SK-N-SH (cell line): Measurements from ENCODE around the gene THOC2. TPM values are rescaled to one million over a fixed set of nuclear protein-coding genes. Genes with fewer than 3 reads are reported as not detected.
A peak's percentile ranks its signal among the peaks of the same experiment; 100 is the strongest.
"Not testable (repeated sequence)": the region's sequence is repeated elsewhere in the genome, so short reads cannot be mapped to it uniquely, and the experiment has no call there.

ENCODE experiments used
- CTCF ChIA-PET: fragments of 300-600, 350-600 bp; formaldehyde crosslinking; extraction: SDS; loops from one replicate; lab custom pipeline; 2021; lab: Yijun Ruan, JAX
- POLR2A ChIA-PET: fragments of 350-600 bp; sonication (Branson Sonifier 250); formaldehyde crosslinking; extraction: SDS; loops from one replicate; lab custom pipeline; 2020; ENCODE audit warnings: antibody characterized with exemption, inconsistent platforms; lab: Yijun Ruan, JAX
- DNase-seq: peaks from one replicate; pipeline ENCODE4 v3.0.0; 2012
- H2AFZ ChIP-seq: fragments of 200-600 bp; sonication (generic); 2 replicates; pipeline ENCODE4 v1.8.1; 2016; ENCODE audit warnings: antibody characterized with exemption, mild to moderate bottlenecking, low read depth
- H3F3A ChIP-seq: fragments of 200-600 bp; sonication (generic); replicated peaks from 2 replicates; pipeline ENCODE3; 2016; ENCODE audit warnings: antibody characterized with exemption, mild to moderate bottlenecking; ENCODE audit not compliant: insufficient read depth
- H3K27ac ChIP-seq, 2 experiments: fragments of 200-500 bp in 1 of 2; fragments of 200-600 bp in 1 of 2; sonication (Bioruptor generic) in 1 of 2; sonication (generic), shearing (Covaris generic) in 1 of 2; 2 replicates each; pipeline versions ENCODE4 v1.5.1 to v1.6.1; 2014 to 2016; ENCODE audit warnings: low read depth in 2 of 2, inconsistent platforms in 1 of 2, low read length in 1 of 2, mild to moderate bottlenecking in 1 of 2, mixed read lengths in 1 of 2
- H3K27me3 ChIP-seq: fragments of 200-600 bp; sonication (generic), shearing (Covaris generic); 2 replicates; pipeline ENCODE4 v1.6.1; 2016; ENCODE audit warnings: mixed run types; ENCODE audit not compliant: insufficient read depth
- H3K36me3 ChIP-seq, 2 experiments: fragments of 200-500 bp in 1 of 2; fragments of 200-600 bp in 1 of 2; sonication (Bioruptor generic) in 1 of 2; sonication (generic) in 1 of 2; replicated peaks in 1 of 2; 2 replicates each; pipeline versions ENCODE3 to v1.5.1; 2014 to 2016; ENCODE audit warnings: low read length in 1 of 2, mild to moderate bottlenecking in 1 of 2; ENCODE audit not compliant: insufficient read depth in 2 of 2, control insufficient read depth in 1 of 2
- H3K4me1 ChIP-seq, 2 experiments: fragments of 200-500 bp in 1 of 2; fragments of 200-600 bp in 1 of 2; sonication (Bioruptor generic) in 1 of 2; sonication (generic), shearing (Covaris generic) in 1 of 2; 2 replicates each; pipeline versions ENCODE4 v1.5.1 to v1.6.1; 2014 to 2016; ENCODE audit warnings: low read depth in 1 of 2, low read length in 1 of 2, mixed run types in 1 of 2; ENCODE audit not compliant: insufficient read depth in 2 of 2, control insufficient read depth in 1 of 2
- H3K4me2 ChIP-seq: fragments of 200-600 bp; sonication (generic), shearing (Covaris generic); 2 replicates; pipeline ENCODE4 v1.6.1; 2017; ENCODE audit warnings: mixed run types
- H3K4me3 ChIP-seq, 2 experiments: fragments of 200-500 bp in 1 of 2; fragments of 200-600 bp in 1 of 2; sonication (Bioruptor generic) in 1 of 2; sonication (generic), shearing (Covaris generic) in 1 of 2; 2 replicates each; pipeline versions ENCODE4 v1.5.1 to v1.8.1; 2014 to 2016; ENCODE audit warnings: low read depth in 2 of 2, inconsistent platforms in 1 of 2, low read length in 1 of 2, mild to moderate bottlenecking in 1 of 2, mixed read lengths in 1 of 2, moderate library complexity in 1 of 2
- H3K79me2 ChIP-seq: fragments of 200-600 bp; sonication (generic); 2 replicates; pipeline ENCODE4 v1.8.1; 2017; ENCODE audit warnings: mild to moderate bottlenecking; ENCODE audit not compliant: insufficient read depth
- H3K9ac ChIP-seq: fragments of 200-600 bp; sonication (generic); 2 replicates; pipeline ENCODE4 v1.6.1; 2017; ENCODE audit warnings: mixed run types
- H3K9me2 ChIP-seq: fragments of 200-600 bp; sonication (generic); 2 replicates; pipeline ENCODE4 v1.6.1; 2017; ENCODE audit warnings: mixed run types
- H3K9me3 ChIP-seq: fragments of 200-600 bp; sonication (generic); 2 replicates; pipeline ENCODE4 v1.6.1; 2017; ENCODE audit warnings: mixed run types, mild to moderate bottlenecking, moderate library complexity
- H4K20me1 ChIP-seq: fragments of 200-600 bp; sonication (generic); 2 replicates; pipeline ENCODE4 v1.6.1; 2017; ENCODE audit warnings: mild to moderate bottlenecking, mixed run types; ENCODE audit not compliant: insufficient read depth
- CTCF ChIP-seq: fragments of 200-600 bp; sonication (generic); IDR thresholded peaks from 2 replicates; pipeline ENCODE4 v1.6.1; 2017; ENCODE audit warnings: antibody characterized with exemption, mild to moderate bottlenecking, moderate library complexity
- ELF1 ChIP-seq: IDR thresholded peaks from 2 replicates; pipeline ENCODE4 v1.4.0; 2012
- EP300 ChIP-seq, 2 experiments: IDR thresholded peaks; 2 replicates each; pipeline versions ENCODE4 v1.4.0 to v1.6.1; 2012; ENCODE audit warnings: borderline replicate concordance in 1 of 2, low read depth in 1 of 2, low read length in 1 of 2
- FOSL2 ChIP-seq: IDR thresholded peaks from 2 replicates; pipeline ENCODE4 v1.4.0; 2012; ENCODE audit warnings: low read depth, mild to moderate bottlenecking, moderate library complexity, borderline replicate concordance
- FOXJ3 ChIP-seq: sonication (generic); formaldehyde crosslinking; IDR thresholded peaks from 2 replicates; pipeline ENCODE4 v1.5.1; 2020; ENCODE audit warnings: mild to moderate bottlenecking, missing genetic modification reagents
- MAX ChIP-seq: IDR thresholded peaks from 2 replicates; pipeline ENCODE4 v1.4.0; 2012; ENCODE audit warnings: low read depth
- MEF2A ChIP-seq: IDR thresholded peaks from 2 replicates; pipeline ENCODE4 v1.4.0; 2012; ENCODE audit warnings: low read depth, borderline replicate concordance
- MXI1 ChIP-seq: IDR thresholded peaks from 2 replicates; pipeline ENCODE4 v1.6.1; 2012; ENCODE audit warnings: mild to moderate bottlenecking, low read depth, low read length, improper control_type of control experiment
- NFIC ChIP-seq: IDR thresholded peaks from 2 replicates; pipeline ENCODE4 v1.4.0; 2012; ENCODE audit warnings: borderline replicate concordance
- PBX3 ChIP-seq: IDR thresholded peaks from 2 replicates; pipeline ENCODE4; 2012
- RAD21 ChIP-seq: IDR thresholded peaks from 2 replicates; pipeline ENCODE4 v1.6.1; 2012; ENCODE audit warnings: mild to moderate bottlenecking, low read length
- TAF1 ChIP-seq: IDR thresholded peaks from 2 replicates; pipeline ENCODE4 v1.6.1; 2012; ENCODE audit warnings: low read depth, mild to moderate bottlenecking, low read length, moderate library complexity, borderline replicate concordance
- TEAD4 ChIP-seq: IDR thresholded peaks from 2 replicates; pipeline ENCODE4 v1.4.0; 2012; ENCODE audit warnings: mild to moderate bottlenecking, borderline replicate concordance; ENCODE audit not compliant: insufficient read depth
- YY1 ChIP-seq: IDR thresholded peaks from 2 replicates; pipeline ENCODE4 v1.4.0; 2012; ENCODE audit warnings: low read depth, mild to moderate bottlenecking
- WGBS: methylation state at CpG from one replicate; pipeline ENCODE4 v1.1.6; 2017; ENCODE audit warnings: low lambda C conversion rate; 5-methylcytosine and 5-hydroxymethylcytosine counted together
- polyA plus RNA-seq, 3 experiments: library from polyadenylated mRNA; depleted of rRNA; stranded (reverse); fragments of >200 nt; gene quantifications; 2 replicates each; pipeline ENCODE4 v1.2.3, GENCODE V29; 2012

THOC2 gene
- polyA plus RNA-seq, 1 of the 3 experiments (the other 2 are of a cell fraction) = 26.7 TPM

GRCh38 chrX:123735137-123735536 is 2.3 kb upstream of the THOC2 start:
- H3K4me3 ChIP-seq, H3K9me2 ChIP-seq, POLR2A ChIA-PET, H2AFZ ChIP-seq, DNase-seq, H3K9ac ChIP-seq, H3K4me1 ChIP-seq, H3F3A ChIP-seq, CTCF ChIA-PET, H3K27ac ChIP-seq, H3K36me3 ChIP-seq, H3K4me2 ChIP-seq, H3K9me3 ChIP-seq, H4K20me1 ChIP-seq, H3K27me3 ChIP-seq: not testable (repeated sequence)
- no CpG with 5 or more reads among the region's 1 CpG for WGBS
- peaks cover 27% of the 10 kb centered on the region for H3K79me2 ChIP-seq

GRCh38 chrX:123734079-123734478 is 1.2 kb upstream of the THOC2 start:
- CTCF ChIA-PET, H3K27ac ChIP-seq, H3F3A ChIP-seq, DNase-seq, H3K4me2 ChIP-seq, H3K9ac ChIP-seq, H2AFZ ChIP-seq, H3K9me2 ChIP-seq, H3K9me3 ChIP-seq, H3K4me3 ChIP-seq, POLR2A ChIA-PET, H4K20me1 ChIP-seq, H3K27me3 ChIP-seq, H3K36me3 ChIP-seq, H3K4me1 ChIP-seq: not testable (repeated sequence)
- peaks cover 38% of the 10 kb centered on the region for H3K79me2 ChIP-seq
- WGBS = 95% methylated on average over 3 of the region's 43 CpGs

- H3K79me2 ChIP-seq = peaks cover 57% of the 10 kb centered on the region
- H3K9ac ChIP-seq = peak overlapping the region; percentile 92
- no peaks in the 10 kb centered on the region for H3K9me3 ChIP-seq
- ChIA-PET CTCF (interaction anchor here (0.8 to 1.4 kb wide), 2 partner anchors 18 to 34 kb away, joined by 3 read pairs; no protein-coding TSS in a partner anchor), POLR2A (no interaction called here)
- H3K9me2 ChIP-seq = no peaks in the 10 kb centered on the region
- TF ChIP-seq MXI1 (no peak), YY1 (no peak), ELF1 (no peak), NFIC (no peak), PBX3 (no peak), TEAD4 (no peak), MEF2A (no peak), FOXJ3 (CRISPR knock-in tag) (no peak), CTCF (no peak), EP300 (IDR thresholded peaks at IDR 0.05; ENCODE audit: borderline replicate concordance in 1 of 2, low read depth in 1 of 2, low read length in 1 of 2) (no peak), MAX (no peak), RAD21 (no peak), FOSL2 (no peak), TAF1 (no peak)
- H3F3A ChIP-seq = peaks cover 3% of the 10 kb centered on the region
- H3K27me3 ChIP-seq = no peaks in the 10 kb centered on the region
- WGBS = 26% methylated on average over 29 of the region's 41 CpGs
- H3K4me2 ChIP-seq = peak overlapping the region; percentile 80
- peak overlapping the region; percentile 69 to 75 for H3K4me3 ChIP-seq
- H3K4me1 ChIP-seq = peaks cover 0 to 2% of the 10 kb centered on the region in 2 experiments; a peak in 2 of 4 replicates
- no peak overlapping the region for H2AFZ ChIP-seq
- no peaks in the 10 kb centered on the region for H3K36me3 ChIP-seq
- H3K27ac ChIP-seq = peak overlapping the region; percentile 75 to 87
- DNase-seq = peak; percentile 44
- H4K20me1 ChIP-seq = peaks cover 15% of the 10 kb centered on the region
Observed at GRCh38 chrX:123731987-123732669, 724 bp downstream of the THOC2 start.
